Caki2 (cell line): ENCODE data around the gene OR5M10. TPM values are rescaled to one million over a fixed set of nuclear protein-coding genes. Genes with fewer than 3 reads are reported as not detected.
"Not testable (repeated sequence)": the region's sequence is repeated elsewhere in the genome, so short reads cannot be mapped to it uniquely, and the experiment has no call there.

Experiments
- DNase-seq: peaks from one replicate; pipeline ENCODE4 v3.0.0-alpha.2; 2015; ENCODE audit warnings: low read depth
- in situ Hi-C: cut with HindIII; loops from 2 replicates; pipeline ENCODE4 v1.10.0; 2016; ENCODE audit warnings: low sequenced_read_pairs, low pct_unique_long_range_greater_than_20kb, mixed read lengths
- total RNA-seq: library from RNA; depleted of rRNA; stranded (reverse); fragments of >200 nt; shearing (Covaris generic); gene quantifications from 2 replicates; pipeline ENCODE4 v1.2.3, GENCODE V29; 2014; ENCODE audit warnings: low replicate concordance; rRNA removed

Gene OR5M10
- not detected in 2 replicates for total RNA-seq

DNA sequence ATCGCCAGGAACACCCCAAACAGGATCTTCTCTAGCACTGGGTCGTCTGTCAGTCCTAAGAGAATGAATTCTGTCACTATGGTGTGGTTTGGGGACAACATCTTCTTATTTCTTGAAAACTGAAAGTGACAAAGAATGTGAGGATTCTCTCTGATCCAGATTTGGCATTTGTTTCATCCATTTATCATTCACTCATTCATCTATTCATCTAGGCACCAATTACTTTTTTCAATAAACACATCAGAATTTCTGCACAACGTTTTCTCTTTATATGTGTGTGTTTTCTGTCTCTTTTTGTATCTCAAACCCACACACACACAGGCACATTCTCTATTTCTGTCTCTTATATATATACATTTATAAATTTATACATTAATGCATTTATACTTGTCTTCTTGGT is at the start of gene OR5M10:
TSS of gene OR5M10 (minus strand) at position 101 of the 400 bp plus-strand sequence. CDS start at position 101, 0 bp downstream.
- no peak for DNase-seq
- in situ Hi-C loops, result no loop called here

DNA sequence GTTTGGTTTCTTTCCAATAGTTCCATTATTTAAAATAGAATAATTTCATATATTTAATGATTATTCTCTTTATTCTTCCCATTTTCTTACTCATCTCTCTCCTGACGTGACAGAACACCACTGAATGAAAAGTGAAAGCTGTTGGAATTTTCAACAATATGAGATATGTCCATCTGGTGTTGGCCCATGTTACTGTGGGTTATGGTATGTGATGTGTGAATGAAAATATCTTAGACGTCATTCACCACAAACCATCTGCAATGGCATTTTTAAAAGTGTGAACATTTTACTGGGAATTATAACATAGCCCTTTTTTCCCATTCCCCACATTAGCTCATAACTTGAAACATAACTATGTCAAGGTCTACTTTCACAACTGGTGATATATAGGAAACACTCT is 48.4 kb upstream of the OR5M10 start:
- DNase-seq, result no peak
- in situ Hi-C loops, result no loop called here

DNA sequence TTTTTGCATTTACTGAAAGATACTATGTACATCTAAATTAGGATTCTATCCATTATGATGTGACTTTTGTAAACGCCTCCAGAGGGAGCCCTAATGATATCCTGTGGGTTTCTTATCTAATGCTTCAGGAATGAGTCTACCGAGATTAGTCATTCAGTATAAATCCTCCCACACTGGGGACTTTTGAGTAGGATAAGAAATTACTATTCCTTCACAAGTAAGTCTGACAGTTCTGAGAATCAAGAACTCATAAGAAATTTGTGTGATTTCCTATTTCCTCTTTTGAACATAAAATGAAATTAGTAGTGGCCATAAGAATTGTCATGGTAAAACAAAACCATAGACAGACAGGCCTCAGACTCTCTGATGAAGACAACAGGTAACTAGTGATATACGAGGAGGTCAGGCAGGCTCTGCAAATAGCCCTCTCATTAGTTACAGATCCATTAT is 47.2 kb upstream of the OR5M10 start:
- peak; percentile 39 for DNase-seq
- in situ Hi-C loops, result no loop called here

DNA sequence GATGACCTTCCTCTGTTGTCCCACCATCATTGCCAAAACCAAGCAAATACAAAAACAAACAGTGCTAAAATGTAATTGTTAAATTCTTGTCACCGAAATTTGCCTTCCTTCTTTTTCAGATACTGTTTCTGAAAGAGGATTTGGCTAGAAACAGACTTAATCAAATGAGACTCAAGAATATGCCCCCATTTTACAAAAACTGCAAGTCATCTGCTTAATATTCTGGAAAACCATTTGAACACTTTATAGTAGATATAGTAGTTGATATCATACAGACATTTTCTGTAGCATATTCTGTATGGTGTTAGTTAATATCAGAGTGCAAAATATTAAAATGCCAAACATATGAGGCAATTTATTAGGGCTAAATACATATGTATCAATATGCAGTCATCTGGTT is 33.7 kb upstream of the OR5M10 start:
- in situ Hi-C loops, result no loop called here
- DNase-seq, result no peak

DNA sequence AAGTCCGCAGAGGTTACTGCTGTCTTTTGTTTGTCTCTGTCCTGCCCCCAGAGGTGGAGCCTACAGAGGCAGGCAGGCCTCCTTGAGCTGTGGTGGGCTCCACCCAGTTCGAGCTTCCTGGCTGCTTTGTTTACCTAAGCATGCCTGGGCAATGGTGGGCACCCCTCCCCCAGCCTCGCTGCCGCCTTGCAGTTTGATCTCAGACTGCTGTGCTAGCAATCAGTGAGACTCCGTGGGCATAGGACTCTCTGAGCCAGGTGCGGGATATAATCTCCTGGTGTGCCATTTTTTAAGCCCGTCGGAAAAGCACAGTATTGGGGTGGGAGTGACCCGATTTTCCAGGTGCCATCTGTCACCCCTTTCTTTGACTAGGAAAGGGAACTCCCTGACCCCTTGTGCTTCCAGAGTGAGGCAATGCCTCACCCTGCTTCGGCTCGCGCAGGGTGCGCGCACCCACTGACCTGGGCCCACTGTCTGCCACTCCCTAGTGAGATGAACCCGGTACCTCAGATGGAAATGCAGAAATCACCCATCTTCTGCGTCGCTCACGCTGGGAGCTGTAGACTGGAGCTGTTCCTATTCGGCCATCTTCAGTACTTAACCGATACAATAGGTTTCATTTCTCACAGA is 14.7 kb upstream of the OR5M10 start:
- DNase-seq, in situ Hi-C loops: not testable (repeated sequence)

DNA sequence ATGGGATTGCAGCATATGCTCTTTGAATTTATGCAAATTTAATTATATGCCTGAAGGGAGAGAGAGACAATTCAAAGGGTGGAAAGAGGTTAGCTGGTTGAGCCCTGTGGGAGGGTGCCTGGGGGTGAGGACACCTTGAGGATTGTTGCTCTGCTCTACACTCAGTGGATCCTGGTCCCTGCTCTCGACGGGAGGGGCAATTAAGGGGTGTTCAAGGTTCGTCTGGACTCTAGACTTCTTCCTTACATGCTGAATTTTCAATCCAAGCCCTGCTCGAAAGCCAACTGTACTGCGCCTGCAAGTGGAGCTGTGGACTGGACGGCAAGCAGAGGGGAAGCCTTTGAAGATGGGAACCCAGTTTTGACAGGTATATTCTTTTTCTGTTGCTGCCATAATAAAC is 18.9 kb downstream of the OR5M10 start:
- DNase-seq, result no peak
- in situ Hi-C loops, result no loop called here

DNA sequence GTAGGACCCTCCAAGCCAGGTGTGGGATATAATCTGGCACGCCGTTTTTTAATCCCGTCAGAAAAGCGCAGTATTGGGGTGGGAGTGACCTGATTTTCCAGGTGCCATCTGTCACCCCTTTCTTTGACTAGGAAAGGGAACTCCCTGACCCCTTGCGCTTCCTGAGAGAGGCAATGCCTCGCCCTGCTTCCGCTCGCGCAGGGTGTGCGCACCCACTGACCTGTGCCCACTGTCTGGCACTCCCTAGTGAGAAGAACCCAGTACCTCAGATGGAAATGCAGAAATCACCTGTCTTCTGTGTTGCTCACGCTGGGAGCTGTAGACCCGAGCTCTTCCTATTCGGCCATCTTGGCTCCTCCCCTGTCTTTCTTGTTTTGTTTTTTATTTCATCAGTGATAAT is 22.8 kb downstream of the OR5M10 start:
- in situ Hi-C loops, DNase-seq: not testable (repeated sequence)

DNA sequence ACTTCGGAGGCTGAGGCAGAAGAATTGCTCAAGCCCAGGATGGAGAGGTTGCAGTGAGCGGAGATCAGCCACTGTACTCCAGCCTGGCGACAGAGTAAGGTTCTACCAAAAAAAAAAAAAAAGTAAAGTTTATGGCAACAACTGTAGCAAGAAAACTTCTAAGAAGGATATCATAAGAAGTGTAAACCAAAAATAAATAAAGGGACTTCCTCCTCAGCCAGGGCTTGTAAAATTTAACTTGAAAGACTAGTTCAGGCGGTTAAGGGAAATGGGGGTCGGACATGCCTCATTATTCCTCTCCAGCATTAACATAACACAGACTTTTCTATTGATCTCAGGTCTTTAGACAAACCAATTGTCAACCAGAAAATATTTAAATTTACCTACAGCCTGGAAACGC is 32.0 kb downstream of the OR5M10 start:
- in situ Hi-C loops, result no loop called here
- no peak for DNase-seq

DNA sequence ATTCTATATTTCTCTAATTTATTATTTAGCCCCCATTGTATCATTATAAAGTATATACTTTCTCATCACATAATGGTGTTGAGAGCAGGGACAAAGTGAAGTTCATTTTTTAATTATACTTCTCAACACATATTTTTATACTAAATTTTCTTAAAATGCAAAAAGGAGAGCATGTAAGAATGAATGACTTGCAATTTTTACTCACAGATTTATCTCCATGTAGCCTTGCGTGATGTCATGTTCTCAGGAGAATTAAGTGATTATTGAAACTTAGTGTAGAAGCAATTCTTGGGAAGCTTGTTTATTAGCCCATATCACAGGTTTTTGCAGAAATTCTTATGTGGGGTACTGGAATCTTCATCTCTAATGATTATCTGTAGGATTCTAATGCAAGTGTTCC is 33.8 kb downstream of the OR5M10 start:
- in situ Hi-C loops, result no loop called here
- no peak for DNase-seq

DNA sequence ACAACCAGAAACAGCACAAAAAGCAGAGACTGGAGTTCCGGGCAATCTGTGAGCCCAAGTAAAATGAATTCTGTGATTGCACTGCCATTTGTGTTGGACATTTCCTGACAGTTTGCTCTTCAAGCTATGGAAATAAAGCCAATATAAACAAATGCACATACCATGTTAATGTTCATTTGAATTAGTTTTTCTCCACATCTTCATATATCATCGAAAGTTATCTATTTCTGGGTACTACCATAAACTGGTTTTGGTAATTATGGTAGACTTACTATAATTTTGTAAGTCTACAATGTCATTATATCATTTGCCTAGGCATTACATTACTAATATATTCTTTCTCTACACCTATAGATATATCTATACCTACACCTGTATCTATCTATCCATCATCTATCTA is 34.4 kb downstream of the OR5M10 start, which contains the start of gene OR5M11:
TSS of gene OR5M11 (minus strand) at position 101 of the 400 bp plus-strand sequence. CDS start at position 101, 0 bp downstream.
- in situ Hi-C loops, result no loop called here
- no peak for DNase-seq

DNA sequence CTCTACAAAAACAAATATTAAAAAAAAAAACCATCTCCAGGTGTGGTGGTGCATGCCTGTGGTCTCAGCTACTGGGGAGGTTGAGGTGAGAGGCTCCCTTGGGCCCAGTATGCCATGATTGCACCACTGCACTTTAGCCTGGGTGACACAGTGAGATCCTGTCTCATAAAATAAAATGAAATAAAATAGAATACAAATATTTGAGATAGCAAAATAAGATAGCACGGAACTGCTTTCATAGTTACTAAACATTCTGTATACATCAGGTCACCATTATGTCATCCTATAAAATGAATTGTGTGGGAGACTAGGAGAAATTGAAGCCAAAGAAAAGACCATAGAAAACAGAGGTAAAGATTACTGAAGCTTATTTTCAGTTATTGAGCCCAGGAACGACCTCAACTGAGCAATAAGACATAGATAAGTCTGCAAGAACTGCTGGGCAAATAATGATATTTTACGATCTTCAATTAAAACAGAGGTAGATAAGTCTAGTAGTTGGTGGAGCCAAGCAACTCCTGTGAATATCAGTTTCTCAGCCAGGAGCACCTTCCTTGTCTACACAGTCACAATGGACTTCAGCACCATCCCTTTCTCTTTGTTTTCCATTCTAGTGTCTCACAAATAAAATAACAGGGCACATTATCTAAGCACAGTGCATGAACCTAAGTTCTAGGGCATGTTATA is 44.3 kb downstream of the OR5M10 start:
- in situ Hi-C loops, result no loop called here
- DNase-seq, result no peak

DNA sequence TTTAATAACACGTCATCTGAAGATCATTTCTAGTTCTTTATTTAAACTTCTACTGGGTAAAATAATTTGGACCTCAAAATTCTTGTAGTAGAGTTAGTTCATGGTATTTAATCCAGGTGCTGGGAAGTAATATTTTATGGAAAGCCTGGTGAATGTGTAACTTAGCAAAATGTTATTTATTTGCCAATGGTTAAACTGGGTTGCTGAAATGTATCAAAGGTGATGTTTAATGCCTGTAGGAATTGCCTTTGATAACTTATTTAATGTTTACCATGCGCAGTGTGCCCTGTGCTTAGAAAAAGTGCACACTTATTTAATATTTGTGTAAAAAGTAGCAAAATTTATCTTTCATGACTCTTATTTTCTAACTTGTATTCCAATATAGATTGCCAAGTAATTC is 45.7 kb downstream of the OR5M10 start:
- in situ Hi-C loops, result no loop called here
- DNase-seq, result no peak

Other genes starting within 250 kb of the OR5M10 start
- gene OR8K1, start 231.7 kb downstream of the OR5M10 start, total RNA-seq, result not detected in 2 replicates
- not detected in 2 replicates for gene OR8J1, start 223.4 kb downstream of the OR5M10 start, total RNA-seq
- gene OR8U1, start 202.1 kb downstream of the OR5M10 start, total RNA-seq, result not detected in 2 replicates
- gene OR5AL1, start 165.0 kb downstream of the OR5M10 start, total RNA-seq, result not detected in 2 replicates
- gene OR5M3, start 104.4 kb downstream of the OR5M10 start, total RNA-seq, result not detected in 2 replicates
- gene OR5M8, start 86.4 kb downstream of the OR5M10 start, total RNA-seq, result not detected in 2 replicates
- gene OR5M11, start 34.5 kb downstream of the OR5M10 start, total RNA-seq, result not detected in 2 replicates
- not detected in 2 replicates for gene OR5M1, start 37.2 kb upstream of the OR5M10 start, total RNA-seq
- not detected in 2 replicates for gene OR5AP2, start 64.7 kb upstream of the OR5M10 start, total RNA-seq
- gene OR5AR1, start 86.0 kb upstream of the OR5M10 start, total RNA-seq, result not detected in 2 replicates
- gene OR9G1, start 121.4 kb upstream of the OR5M10 start, total RNA-seq, result not detected in 2 replicates
- not detected in 2 replicates for gene OR9G4, start 171.0 kb upstream of the OR5M10 start, total RNA-seq